ENCODE measurements around the gene FARP2. TPM values are rescaled to one million over a fixed set of nuclear protein-coding genes. Genes with fewer than 3 reads are reported as not detected.

Gene FARP2
- total RNA-seq, 1 experiment from 2014 or later = 32.6 TPM

- intact Hi-C loops (cut with micrococcal nuclease) = no loop called here
- no peaks in the 10 kb centered on the region for H3K4me1 Mint-ChIP-seq (ENCODE audit: insufficient read depth, unreplicated experiment)
- TF ChIP-seq CTCF (IDR thresholded peaks at IDR 0.05; ENCODE audit: unreplicated experiment) = no peak
- no peak for DNase-seq (ENCODE audit: unreplicated experiment)
- CTCF ChIA-PET = no interaction called here
- no peaks in the 10 kb centered on the region for H3K9me3 Mint-ChIP-seq (ENCODE audit: unreplicated experiment)
- peaks cover 20% of the 10 kb centered on the region for H3K36me3 Mint-ChIP-seq (ENCODE audit: insufficient read depth, unreplicated experiment)
- H3K27ac Mint-ChIP-seq (ENCODE audit: low read depth, unreplicated experiment) = no peak overlapping the region
- POLR2A ChIA-PET = no interaction called here
- BruUV-seq (replicated peaks) = no TSS peak
- no peaks in the 10 kb centered on the region for H3K27me3 Mint-ChIP-seq (ENCODE audit: insufficient read depth, unreplicated experiment)
- no peak overlapping the region for H3K4me3 Mint-ChIP-seq (ENCODE audit: unreplicated experiment)
These were observed 137.0 kb downstream of the FARP2 start for GRCh38 chr2:241493092-241493491.

- intact Hi-C loops (cut with micrococcal nuclease) = no loop called here
- Mint-ChIP-seq H3K27me3 (ENCODE audit: insufficient read depth, unreplicated experiment) (no peaks in the 10 kb centered on the region), H3K36me3 (ENCODE audit: insufficient read depth, unreplicated experiment) (peaks cover 26% of the 10 kb centered on the region), H3K4me1 (ENCODE audit: insufficient read depth, unreplicated experiment) (no peaks in the 10 kb centered on the region), H3K27ac (ENCODE audit: low read depth, unreplicated experiment) (no peak overlapping the region), H3K4me3 (ENCODE audit: unreplicated experiment) (no peak overlapping the region), H3K9me3 (ENCODE audit: unreplicated experiment) (no peaks in the 10 kb centered on the region)
- TF ChIP-seq CTCF (IDR thresholded peaks at IDR 0.05; ENCODE audit: unreplicated experiment) = no peak
- CTCF ChIA-PET = no interaction called here
- POLR2A ChIA-PET = no interaction called here
- BruUV-seq (replicated peaks) = no TSS peak
- no peak for DNase-seq (ENCODE audit: unreplicated experiment)
These were observed 138.3 kb downstream of the FARP2 start for GRCh38 chr2:241494311-241494908.

- TF ChIP-seq CTCF (IDR thresholded peaks at IDR 0.05; ENCODE audit: unreplicated experiment) = no peak
- peaks cover 24% of the 10 kb centered on the region for H3K36me3 Mint-ChIP-seq (ENCODE audit: insufficient read depth, unreplicated experiment)
- ChIA-PET POLR2A (no interaction called here), CTCF (no interaction called here)
- no peak overlapping the region for H3K4me3 Mint-ChIP-seq (ENCODE audit: unreplicated experiment)
- DNase-seq (ENCODE audit: unreplicated experiment) = no peak
- no peaks in the 10 kb centered on the region for H3K4me1 Mint-ChIP-seq (ENCODE audit: insufficient read depth, unreplicated experiment)
- no peaks in the 10 kb centered on the region for H3K9me3 Mint-ChIP-seq (ENCODE audit: unreplicated experiment)
- no peaks in the 10 kb centered on the region for H3K27me3 Mint-ChIP-seq (ENCODE audit: insufficient read depth, unreplicated experiment)
- intact Hi-C loops (cut with micrococcal nuclease) = no loop called here
- no TSS peak for BruUV-seq (replicated peaks)
- no peak overlapping the region for H3K27ac Mint-ChIP-seq (ENCODE audit: low read depth, unreplicated experiment)
These were observed 139.3 kb downstream of the FARP2 start for GRCh38 chr2:241495172-241496002.

GRCh38 chr2:241496003-241496707 lies 140.1 kb downstream of the FARP2 start:
- Mint-ChIP-seq H3K27me3 (ENCODE audit: insufficient read depth, unreplicated experiment) (no peaks in the 10 kb centered on the region), H3K9me3 (ENCODE audit: unreplicated experiment) (no peaks in the 10 kb centered on the region), H3K4me1 (ENCODE audit: insufficient read depth, unreplicated experiment) (no peaks in the 10 kb centered on the region), H3K36me3 (ENCODE audit: insufficient read depth, unreplicated experiment) (peaks cover 24% of the 10 kb centered on the region), H3K27ac (ENCODE audit: low read depth, unreplicated experiment) (no peak overlapping the region), H3K4me3 (ENCODE audit: unreplicated experiment) (no peak overlapping the region)
- POLR2A ChIA-PET = no interaction called here
- CTCF ChIA-PET = no interaction called here
- no peak for DNase-seq (ENCODE audit: unreplicated experiment)
- BruUV-seq (replicated peaks) = no TSS peak
- no peak for TF ChIP-seq CTCF (IDR thresholded peaks at IDR 0.05; ENCODE audit: unreplicated experiment)
- intact Hi-C loops (cut with micrococcal nuclease) = no loop called here

Data from MCF 10A (cell line).